HepG2 (cell line): Measurements from ENCODE around the gene EFNB1. TPM values are rescaled to one million over a fixed set of nuclear protein-coding genes. Genes with fewer than 3 reads are reported as not detected.

Source experiments
- ATAC-seq: fragments of 200-7000 bp; cut with Tn5 transposase; 3 replicates; pipeline ENCODE4 v1.9.1; 2020; ENCODE audit warnings: mild to moderate bottlenecking, moderate library complexity
- BruUV-seq: library from RNA; stranded (reverse); fragments of 400-500 nt; replicated peaks from 2 replicates; lab custom pipeline; 2021; lab: Mats Ljungman, UMichigan
- CTCF ChIA-PET: fragments of 300-600 bp; formaldehyde crosslinking; extraction: SDS; loops from one replicate; lab custom pipeline; 2021; ENCODE audit warnings: low total read pairs, inconsistent platforms, low intra/inter-chr PET ratio; lab: Yijun Ruan, JAX
- POLR2A ChIA-PET: fragments of 350-600 bp; sonication (Branson Sonifier 250); formaldehyde crosslinking; loops from one replicate; lab custom pipeline; 2020; ENCODE audit warnings: antibody characterized with exemption, inconsistent platforms; lab: Yijun Ruan, JAX
- DNase-seq: peaks from one replicate; pipeline ENCODE4 v3.0.0-alpha.2; 2015; ENCODE audit warnings: low spot score
- FAIRE-seq: peaks from 3 replicates; lab custom pipeline; 2011; peaks lifted over from hg19 to GRCh38; lab: Jason Lieb, UNC
- H2AFZ ChIP-seq: one replicate; pipeline ENCODE4 v1.6.1; 2011; ENCODE audit warnings: low read length, inconsistent platforms
- H3K27ac ChIP-seq: fragments of 300-600 bp; 3 replicates; pipeline ENCODE4 v1.8.0; 2011; ENCODE audit warnings: mixed run types, mild to moderate bottlenecking, mixed read lengths, low read length, inconsistent platforms; ENCODE audit not compliant: insufficient read depth; ENCODE audit errors: extremely low read length
- H3K27me3 ChIP-seq, 2 experiments: fragments of 200-600 bp in 1 of 2; 2 replicates in 1 of 2; 3 replicates in 1 of 2; pipeline versions ENCODE4 v1.6.0 to v1.8.0; 2011; ENCODE audit warnings: low read length in 2 of 2, mild to moderate bottlenecking in 2 of 2, moderate library complexity in 2 of 2, inconsistent platforms in 1 of 2; ENCODE audit not compliant: insufficient read depth in 2 of 2, control insufficient read depth in 1 of 2
- H3K36me3 ChIP-seq, 2 experiments: fragments of 200-600 bp in 1 of 2; replicated peaks in 1 of 2; 2 replicates in 1 of 2; 3 replicates in 1 of 2; pipeline versions ENCODE4 v1.5.1 to v1.8.0; 2011; ENCODE audit warnings: low read length in 2 of 2, inconsistent platforms in 1 of 2; ENCODE audit not compliant: insufficient read depth in 2 of 2, control insufficient read depth in 1 of 2
- H3K4me1 ChIP-seq: 2 replicates; pipeline ENCODE4 v1.5.1; 2012; ENCODE audit warnings: low read length, inconsistent platforms; ENCODE audit not compliant: insufficient read depth
- H3K4me2 ChIP-seq: 2 replicates; pipeline ENCODE4 v1.6.0; 2011; ENCODE audit warnings: low read depth, low read length, inconsistent platforms
- H3K4me3 ChIP-seq, 3 experiments: fragments of 200-600 bp in 1 of 3; sonication (generic), shearing (Covaris generic) in 1 of 3; replicated peaks in 1 of 3; 2 replicates each; pipeline ENCODE4 v1.5.1; 2011 to 2016; ENCODE audit warnings: low read length in 3 of 3, inconsistent platforms in 2 of 3, low read depth in 2 of 3, mild to moderate bottlenecking in 2 of 3, control low read depth in 1 of 3, mixed read lengths in 1 of 3; ENCODE audit not compliant: insufficient read depth in 1 of 3
- H3K79me2 ChIP-seq: one replicate; pipeline ENCODE4 v1.6.1; 2011; ENCODE audit warnings: low read length, inconsistent platforms; ENCODE audit not compliant: insufficient read depth
- H3K9ac ChIP-seq: 2 replicates; pipeline ENCODE4 v1.6.0; 2011; ENCODE audit warnings: mild to moderate bottlenecking, low read depth, low read length, inconsistent platforms; ENCODE audit not compliant: insufficient read depth
- H3K9me3 ChIP-seq: 2 replicates; pipeline ENCODE4 v1.5.1; 2012; ENCODE audit warnings: mild to moderate bottlenecking, low read length
- H4K20me1 ChIP-seq: 2 replicates; pipeline ENCODE4 v1.6.0; 2011; ENCODE audit warnings: inconsistent platforms, mild to moderate bottlenecking, low read length, moderate library complexity; ENCODE audit not compliant: insufficient read depth
- CHD2 ChIP-seq: IDR thresholded peaks from 2 replicates; pipeline ENCODE4 v1.6.1; 2011; ENCODE audit warnings: low read depth, low read length, improper control_type of control experiment
- FOXA3 ChIP-seq: IDR thresholded peaks from 2 replicates; pipeline ENCODE4 v1.6.1; 2016; ENCODE audit warnings: missing genetic modification reagents, missing compliant biosample characterization
- FOXC1 ChIP-seq: sonication (generic); formaldehyde crosslinking; IDR thresholded peaks from 2 replicates; pipeline ENCODE4 v1.8.0; 2022; ENCODE audit warnings: mild to moderate bottlenecking, missing genetic modification reagents, borderline replicate concordance
- HNRNPLL ChIP-seq: fragments of 200-400 bp; formaldehyde crosslinking; IDR thresholded peaks from 2 replicates; pipeline ENCODE4 v1.6.1; 2017; ENCODE audit warnings: mild to moderate bottlenecking, low read depth, low read length; ENCODE audit not compliant: poor library complexity, severe bottlenecking
- PCBP1 ChIP-seq: fragments of 200-400 bp; formaldehyde crosslinking; IDR thresholded peaks from 2 replicates; pipeline ENCODE4 v1.6.1; 2017; ENCODE audit warnings: mild to moderate bottlenecking, low read depth, low read length, borderline replicate concordance
- RELA ChIP-seq: sonication (generic); formaldehyde crosslinking; IDR thresholded peaks from 2 replicates; pipeline ENCODE4 v1.4.0; 2020; ENCODE audit warnings: missing genetic modification reagents
- SIN3A ChIP-seq: IDR thresholded peaks from 2 replicates; pipeline ENCODE4 v1.6.1; 2011; ENCODE audit warnings: low read depth, mild to moderate bottlenecking, control low read depth, low read length, borderline replicate concordance
- SP4 ChIP-seq: sonication (generic); formaldehyde crosslinking; IDR thresholded peaks from 2 replicates; pipeline ENCODE4 v1.8.1; 2023; ENCODE audit warnings: mild to moderate bottlenecking, missing genetic modification reagents
- SP5 ChIP-seq: IDR thresholded peaks from 2 replicates; pipeline ENCODE4 v1.6.1; 2016; ENCODE audit warnings: low read depth, borderline replicate concordance
- ZKSCAN1 ChIP-seq: fragments of 150-350 bp; IDR thresholded peaks from 2 replicates; pipeline ENCODE4 v1.6.1; 2014; ENCODE audit warnings: low read length
- ZNF234 ChIP-seq: sonication (generic); formaldehyde crosslinking; conservative IDR thresholded peaks from 2 replicates; pipeline ENCODE4 v1.5.1; 2020; ENCODE audit warnings: mild to moderate bottlenecking, missing genetic modification reagents
- ZNF331 ChIP-seq: sonication (generic); formaldehyde crosslinking; IDR thresholded peaks from 2 replicates; pipeline ENCODE4 v1.4.0; 2020; ENCODE audit warnings: missing genetic modification reagents
- ZNF337 ChIP-seq: sonication (generic); formaldehyde crosslinking; IDR thresholded peaks from 2 replicates; pipeline ENCODE4 v1.5.1; 2020; ENCODE audit warnings: missing genetic modification reagents, low read depth, mild to moderate bottlenecking, borderline replicate concordance
- ZNF772 ChIP-seq: sonication (generic); formaldehyde crosslinking; IDR thresholded peaks from 2 replicates; pipeline ENCODE4 v1.5.0; 2020; ENCODE audit warnings: mild to moderate bottlenecking, missing genetic modification reagents
- WGBS: methylation state at CpG from one replicate; pipeline ENCODE4 v1.1.6; 2017; ENCODE audit warnings: low lambda C conversion rate; 5-methylcytosine and 5-hydroxymethylcytosine counted together
- in situ Hi-C: cut with HindIII; loops from 2 replicates; pipeline ENCODE4 v1.10.0; 2017; ENCODE audit warnings: low pct_unique_long_range_greater_than_20kb; ENCODE audit not compliant: extremely low pct_ligation_motif_present
- intact Hi-C: fragments of 100-400 bp; cut with micrococcal nuclease; formaldehyde crosslinking; loops from one replicate; pipeline ENCODE4 v1.10.0; 2022; ENCODE audit not compliant: unreplicated experiment
- polyA plus RNA-seq, 8 experiments: library from polyadenylated mRNA; depleted of rRNA in 3 of 8; stranded (reverse) in 7 of 8; unstranded in 1 of 8; fragments of >200 nt; fragmentation: Illumina TruSeq in 4 of 8; extraction: Trizol in 4 of 8; gene quantifications; 2 replicates each; pipeline versions ENCODE4 v1.2.1 to v1.2.3, GENCODE V29; 2011 to 2016; ENCODE audit warnings: low read depth in 4 of 8, missing spikeins in 1 of 8, mixed read lengths in 1 of 8; ENCODE audit not compliant: insufficient read depth in 1 of 8
- total RNA-seq, 5 experiments: library from RNA; depleted of rRNA; stranded (reverse); fragments of >200 nt; fragmentation: Illumina TruSeq; extraction: Trizol; gene quantifications; 2 replicates each; pipeline ENCODE4 v1.2.3, GENCODE V29; 2016; ENCODE audit warnings: low read depth in 1 of 5
- TF ChIP-seq, protein P1 (sequence below): sonication (generic); formaldehyde crosslinking; IDR thresholded peaks from 2 replicates; pipeline ENCODE4 v1.8.1; 2023; ENCODE audit warnings: mild to moderate bottlenecking, missing genetic modification reagents, borderline replicate concordance
- TF ChIP-seq, protein P2 (sequence below): sonication (generic); formaldehyde crosslinking; IDR thresholded peaks from 2 replicates; pipeline ENCODE4 v1.4.0; 2020; ENCODE audit warnings: low read depth, mild to moderate bottlenecking, missing genetic modification reagents
- TF ChIP-seq, protein P3 (sequence below): sonication (generic); formaldehyde crosslinking; IDR thresholded peaks from 2 replicates; pipeline ENCODE4 v1.5.0; 2020; ENCODE audit warnings: mild to moderate bottlenecking, missing genetic modification reagents
- TF ChIP-seq, protein P4 (sequence below): sonication (generic); formaldehyde crosslinking; IDR thresholded peaks from 2 replicates; pipeline ENCODE4 v1.4.0; 2020; ENCODE audit warnings: mild to moderate bottlenecking, missing genetic modification reagents, borderline replicate concordance

Gene EFNB1
- total and polyA plus RNA-seq, 2 of the 13 experiments (the other 11 are each of a cell fraction or from before 2014, with no cell fraction given): 4.0 to 4.1 TPM

DNA sequence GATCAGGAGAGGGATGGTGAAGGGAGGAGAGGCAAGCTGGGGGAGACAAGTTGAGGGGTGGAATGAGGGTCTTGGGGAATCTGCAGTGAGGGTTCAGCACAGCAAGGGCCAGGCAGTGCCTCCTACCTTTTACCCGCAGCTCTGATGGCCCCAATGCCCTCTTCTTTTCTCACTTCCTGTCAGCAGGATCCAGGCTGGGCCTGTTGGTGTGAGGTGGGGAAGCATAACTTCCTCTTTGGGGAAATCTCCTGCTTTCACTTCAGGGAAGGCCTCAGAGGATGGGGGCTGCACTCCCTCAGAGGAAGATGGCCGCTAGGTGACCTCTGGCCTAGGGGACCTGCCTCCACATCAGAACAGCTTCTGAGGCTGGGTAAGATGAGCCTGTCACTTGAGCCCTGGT lies 36.5 kb downstream of the EFNB1 start (continued):
- TF ChIP-seq, protein P1, sequence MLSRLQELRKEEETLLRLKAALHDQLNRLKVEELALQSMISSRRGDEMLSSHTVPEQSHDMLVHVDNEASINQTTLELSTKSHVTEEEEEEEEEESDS (CRISPR knock-in tag): no peak
- TF ChIP-seq FOXC1 (CRISPR knock-in tag) (no peak), CHD2 (no peak)

DNA sequence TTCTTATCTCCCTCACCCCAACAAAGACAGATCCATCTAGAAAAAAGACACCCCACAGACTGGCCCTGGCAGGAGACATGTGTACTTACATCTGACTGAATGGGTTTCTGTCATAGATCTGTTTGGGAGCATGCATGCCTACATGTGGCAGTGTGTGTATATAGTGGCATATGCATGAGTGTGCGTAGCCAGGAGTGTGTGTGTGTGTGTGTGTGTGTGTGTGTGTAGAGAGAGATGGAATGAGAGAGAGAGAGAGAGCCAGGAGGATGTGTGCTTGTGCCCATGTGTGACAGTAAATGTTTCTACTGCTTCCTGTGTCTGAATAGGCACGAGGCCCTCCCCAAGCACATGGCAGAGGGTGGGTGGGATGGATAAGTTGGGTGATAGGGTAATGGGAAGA lies 37.1 kb downstream of the EFNB1 start:
- 33% methylated on average over 2 of the region's 2 CpGs for WGBS
- no peaks in the 10 kb centered on the region for H3K36me3 ChIP-seq
- in situ Hi-C loops (no loop called here), intact Hi-C loops (no loop called here)
- FAIRE-seq: no peak
- no peak overlapping the region for H3K4me3 ChIP-seq
- no peak overlapping the region for H3K27ac ChIP-seq
- no peak overlapping the region for H3K4me2 ChIP-seq
- ChIA-PET POLR2A (no interaction called here), CTCF (no interaction called here)
- H4K20me1 ChIP-seq: no peaks in the 10 kb centered on the region
- BruUV-seq: no TSS peak
- no peaks in the 10 kb centered on the region for H3K9me3 ChIP-seq
- no peaks in the 10 kb centered on the region for H3K27me3 ChIP-seq
- no peak for ATAC-seq
- no peaks in the 10 kb centered on the region for H3K79me2 ChIP-seq
- H2AFZ ChIP-seq: no peak overlapping the region
- peaks cover 17% of the 10 kb centered on the region for H3K4me1 ChIP-seq
- H3K9ac ChIP-seq: no peak overlapping the region
- DNase-seq: no peak
- TF ChIP-seq FOXA3 (CRISPR knock-in tag): no peak
- TF ChIP-seq HNRNPLL: no peak
- TF ChIP-seq SIN3A: no peak
- TF ChIP-seq ZNF331: no peak
- TF ChIP-seq ZNF772: no peak
- TF ChIP-seq SP5: no peak
- no peak for TF ChIP-seq ZNF337
- TF ChIP-seq, protein P2, sequence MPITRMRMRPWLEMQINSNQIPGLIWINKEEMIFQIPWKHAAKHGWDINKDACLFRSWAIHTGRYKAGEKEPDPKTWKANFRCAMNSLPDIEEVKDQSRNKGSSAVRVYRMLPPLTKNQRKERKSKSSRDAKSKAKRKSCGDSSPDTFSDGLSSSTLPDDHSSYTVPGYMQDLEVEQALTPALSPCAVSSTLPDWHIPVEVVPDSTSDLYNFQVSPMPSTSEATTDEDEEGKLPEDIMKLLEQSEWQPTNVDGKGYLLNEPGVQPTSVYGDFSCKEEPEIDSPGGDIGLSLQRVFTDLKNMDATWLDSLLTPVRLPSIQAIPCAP (CRISPR knock-in tag): no peak
- no peak for TF ChIP-seq RELA (CRISPR knock-in tag)
- TF ChIP-seq, protein P3, sequence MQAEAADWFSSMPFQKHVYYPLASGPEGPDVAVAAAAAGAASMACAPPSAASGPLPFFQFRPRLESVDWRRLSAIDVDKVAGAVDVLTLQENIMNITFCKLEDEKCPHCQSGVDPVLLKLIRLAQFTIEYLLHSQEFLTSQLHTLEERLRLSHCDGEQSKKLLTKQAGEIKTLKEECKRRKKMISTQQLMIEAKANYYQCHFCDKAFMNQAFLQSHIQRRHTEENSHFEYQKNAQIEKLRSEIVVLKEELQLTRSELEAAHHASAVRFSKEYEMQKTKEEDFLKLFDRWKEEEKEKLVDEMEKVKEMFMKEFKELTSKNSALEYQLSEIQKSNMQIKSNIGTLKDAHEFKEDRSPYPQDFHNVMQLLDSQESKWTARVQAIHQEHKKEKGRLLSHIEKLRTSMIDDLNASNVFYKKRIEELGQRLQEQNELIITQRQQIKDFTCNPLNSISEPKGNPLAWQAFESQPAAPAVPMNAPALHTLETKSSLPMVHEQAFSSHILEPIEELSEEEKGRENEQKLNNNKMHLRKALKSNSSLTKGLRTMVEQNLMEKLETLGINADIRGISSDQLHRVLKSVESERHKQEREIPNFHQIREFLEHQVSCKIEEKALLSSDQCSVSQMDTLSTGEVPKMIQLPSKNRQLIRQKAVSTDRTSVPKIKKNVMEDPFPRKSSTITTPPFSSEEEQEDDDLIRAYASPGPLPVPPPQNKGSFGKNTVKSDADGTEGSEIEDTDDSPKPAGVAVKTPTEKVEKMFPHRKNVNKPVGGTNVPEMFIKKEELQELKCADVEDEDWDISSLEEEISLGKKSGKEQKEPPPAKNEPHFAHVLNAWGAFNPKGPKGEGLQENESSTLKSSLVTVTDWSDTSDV (CRISPR knock-in tag): no peak
- TF ChIP-seq PCBP1: no peak
- TF ChIP-seq ZKSCAN1: no peak
- TF ChIP-seq ZNF234 (CRISPR knock-in tag): no peak
- TF ChIP-seq, protein P4, sequence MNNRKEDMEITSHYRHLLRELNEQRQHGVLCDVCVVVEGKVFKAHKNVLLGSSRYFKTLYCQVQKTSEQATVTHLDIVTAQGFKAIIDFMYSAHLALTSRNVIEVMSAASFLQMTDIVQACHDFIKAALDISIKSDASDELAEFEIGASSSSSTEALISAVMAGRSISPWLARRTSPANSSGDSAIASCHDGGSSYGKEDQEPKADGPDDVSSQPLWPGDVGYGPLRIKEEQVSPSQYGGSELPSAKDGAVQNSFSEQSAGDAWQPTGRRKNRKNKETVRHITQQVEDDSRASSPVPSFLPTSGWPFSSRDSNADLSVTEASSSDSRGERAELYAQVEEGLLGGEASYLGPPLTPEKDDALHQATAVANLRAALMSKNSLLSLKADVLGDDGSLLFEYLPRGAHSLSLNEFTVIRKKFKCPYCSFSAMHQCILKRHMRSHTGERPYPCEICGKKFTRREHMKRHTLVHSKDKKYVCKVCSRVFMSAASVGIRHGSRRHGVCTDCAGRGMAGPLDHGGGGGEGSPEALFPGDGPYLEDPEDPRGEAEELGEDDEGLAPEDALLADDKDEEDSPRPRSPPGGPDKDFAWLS: no peak
- TF ChIP-seq SP4 (CRISPR knock-in tag): no peak
